Heart left ventricle (tissue), 16 donors: ENCODE data around the gene ASPG. TPM values are rescaled to one million over a fixed set of nuclear protein-coding genes. Genes with fewer than 3 reads are reported as not detected.

Experiments
- ATAC-seq, 4 donors: fragments of 200-7000 bp; cut with Tn5 transposase; one replicate each; pipeline ENCODE4 v1.9.1; 2020 to 2022; ENCODE audit warnings: moderate library complexity in 4 of 4, mild to moderate bottlenecking in 3 of 4, moderate number of reproducible peaks in 1 of 4
- DNase-seq, 5 donors: peaks; one replicate each; pipeline ENCODE4 v3.0.0-alpha.2; 2020
- H3K27ac ChIP-seq, 12 donors: fragments of 200-600 bp; sonication (generic) in 4 of 12; one replicate each; pipeline versions ENCODE4 v1.5.0 to v1.8.0; 2016 to 2022; ENCODE audit warnings: mild to moderate bottlenecking in 2 of 12
- H3K27me3 ChIP-seq, 9 donors: fragments of 200-600 bp; sonication (generic) in 2 of 9; one replicate each; pipeline versions ENCODE4 v1.5.1 to v1.8.0; 2016 to 2022; ENCODE audit warnings: mild to moderate bottlenecking in 3 of 9
- H3K36me3 ChIP-seq, 9 donors: fragments of 200-600 bp; sonication (generic) in 2 of 9; one replicate each; pipeline versions ENCODE4 v1.5.0 to v1.8.0; 2018 to 2022; ENCODE audit warnings: mild to moderate bottlenecking in 2 of 9
- H3K4me1 ChIP-seq, 12 donors: fragments of 200-600 bp; sonication (generic) in 4 of 12; one replicate each; pipeline versions ENCODE4 v1.5.0 to v1.8.0; 2016 to 2022; ENCODE audit warnings: mild to moderate bottlenecking in 3 of 12
- H3K4me3 ChIP-seq, 12 donors: fragments of 200-600 bp; sonication (generic) in 4 of 12; one replicate each; pipeline versions ENCODE4 v1.5.0 to v1.8.0; 2017 to 2022; ENCODE audit warnings: mild to moderate bottlenecking in 9 of 12, moderate library complexity in 4 of 12
- H3K9me3 ChIP-seq, 12 donors: fragments of 200-600 bp; sonication (generic) in 4 of 12; one replicate each; pipeline versions ENCODE4 v1.5.0 to v1.8.0; 2016 to 2022; ENCODE audit warnings: mild to moderate bottlenecking in 1 of 12
- POLR2A ChIP-seq, 2 donors: fragments of 450-650 bp; IDR thresholded peaks; one replicate each; pipeline ENCODE4 v1.6.1; 2017; ENCODE audit warnings: antibody characterized with exemption in 2 of 2, mild to moderate bottlenecking in 2 of 2, moderate library complexity in 2 of 2
- WGBS, 4 donors: extraction: QIAGEN DNeasy Blood & Tissue Kit in 2 of 4; methylation state at CpG; one replicate each; pipeline versions ENCODE4 v1.1.5 to v1.1.7; 2013 to 2018; 5-methylcytosine and 5-hydroxymethylcytosine counted together
- intact Hi-C, 10 donors: fragments of 100-400 bp; cut with DNase I; formaldehyde crosslinking; loops; one replicate each; pipeline versions ENCODE4 v1.11.1 to v1.14.2; 2022
- polyA plus RNA-seq, 2 donors: library from polyadenylated mRNA; stranded (reverse); fragments of 200-250 nt; gene quantifications; one replicate each; pipeline ENCODE4 v1.2.3, GENCODE V29; 2013
- total RNA-seq, 9 donors: library from RNA; depleted of rRNA in 2 of 9; stranded (reverse); fragments of >200 nt in 2 of 9; fragmentation: NEBNext Ultra II Directional in 3 of 9; extraction: Animal tissue kit (Norgen Biotek cat#: 25700) in 3 of 9; gene quantifications; one replicate each; pipeline versions ENCODE4 v1.1.0 to v1.2.4, GENCODE V29; 2016 to 2023
- TF ChIP-seq, protein P1 (sequence below), 12 donors: fragments of 200-600 bp; sonication (generic) in 4 of 12; IDR thresholded peaks; one replicate each; pipeline versions ENCODE4 v1.5.0 to v1.8.0; 2018 to 2022; ENCODE audit warnings: antibody characterized with exemption in 12 of 12, mild to moderate bottlenecking in 5 of 12
- donor health status: ischemic (EF 13 %, LVEDD 7.1; RV severe dilation, severe dysfunction).
- donor health status: healthy with polysubstance abuse.
- donor health status: DM: no; HTN: yes; CAD: no.
- donor health status: DM: no; HTN: no; CAD: no.
- donor health status: ischemic (EF 25% LVEDD 6.9; RV normal size, moderate dysfunction).
- donor health status: ischemic (EF 25% LVEDD 5.7; RV mildly dilated, moderate dysfunction).
- donor health status: healthy.
- donor health status: DM: yes; HTN: yes; CAD: no.
- donor health status: ischemic (EF 35%, LVEDD 5.7; RV mildly dilated, moderate dysfunction).
- donor health status: nonischemic (EF 11% LVEDD 7.7; RV severe dilation, severe dysfunction).
- donor health status: DM: yes; HTN: yes; CAD: no.
- donor health status: PGD.
- donor health status: ischemic (EF 29% LVEDD 5.4; RV normal size, mild dysfunction).
- donor health status: nonischemic (EF 23%, LVEDD 6.1; RV moderate dilation, normal function).

The ASPG gene
- total and polyA plus RNA-seq, 11 donors: 3.2 to 54.6 (median 16.3) TPM

DNA sequence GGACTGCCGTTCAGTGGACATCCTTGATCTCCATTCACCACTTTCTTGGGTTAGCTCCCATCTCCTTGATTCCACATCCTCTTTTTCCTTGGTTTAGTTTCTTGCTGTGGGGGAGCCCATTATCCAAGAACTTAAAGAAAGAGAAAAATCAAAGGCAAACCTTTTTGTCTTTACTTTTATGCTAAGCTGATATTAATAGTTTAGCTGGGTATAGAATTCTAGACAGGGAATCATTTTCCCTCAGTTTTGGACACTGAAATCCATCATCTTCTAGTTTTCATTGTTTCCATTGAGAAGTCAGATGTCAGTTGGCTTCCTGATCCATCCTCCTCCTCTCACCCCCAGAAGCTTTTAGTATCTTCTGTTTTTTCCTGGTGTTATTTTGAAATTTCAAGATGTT lies 44.1 kb downstream of the ASPG start:
- WGBS, 4 donors: 89 to 98% (median 96%) methylated on average over 1 of the region's 1 CpG
- no peak for ATAC-seq

DNA sequence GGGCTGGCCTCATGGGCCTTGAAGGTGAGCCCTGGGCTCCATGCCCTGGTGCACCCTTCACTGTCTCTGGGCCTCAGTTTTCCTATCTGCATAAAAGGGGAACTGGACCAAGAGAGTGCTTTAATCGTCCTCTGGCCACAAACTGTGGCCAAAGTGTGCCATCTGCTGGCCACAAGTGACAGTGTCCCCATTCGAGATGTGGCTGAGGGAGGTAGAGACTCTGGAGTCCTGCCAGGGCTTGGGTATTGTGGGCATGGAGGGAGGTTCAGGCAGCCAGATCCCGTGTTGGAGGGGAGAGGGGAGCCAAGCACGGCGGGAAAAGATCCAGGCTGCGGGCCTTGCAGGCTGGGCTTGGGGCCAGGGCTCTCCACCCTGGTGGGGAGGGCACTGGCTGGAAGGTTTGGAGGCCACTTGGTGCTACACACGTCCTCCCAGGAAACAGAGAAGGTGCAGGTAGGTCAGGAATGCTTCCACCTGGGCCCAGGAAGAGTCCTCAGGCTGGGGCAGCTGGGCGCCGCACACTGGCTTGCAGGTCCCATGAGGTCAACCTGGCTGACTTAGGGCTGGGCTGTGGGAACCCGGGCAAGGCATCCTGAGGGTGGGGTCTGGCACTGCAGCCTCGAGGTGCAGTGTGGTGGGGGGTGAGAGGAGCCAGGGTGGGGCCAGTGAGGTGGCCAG lies 45.6 kb downstream of the ASPG start:
- Histone ChIP-seq H3K27me3 (peaks cover 0 to 32% (median 14%) of the 10 kb centered on the region in 9 donors), H3K4me1 (peaks cover 0 to 13% (median 5%) of the 10 kb centered on the region in 12 donors), H3K4me3 (no peak overlapping the region), H3K27ac (no peak overlapping the region), H3K36me3 (no peaks in the 10 kb centered on the region), H3K9me3 (peaks cover 0 to 17% (median 3%) of the 10 kb centered on the region in 12 donors)
- DNase-seq (peak; percentile 66 to 81 (median 70)), ATAC-seq (peak; percentile 59 to 80 (median 71))
- intact Hi-C loops: loop anchor here (1.0 to 10.0 kb wide), 8 partner anchors 39 to 511 kb away; no protein-coding TSS in a partner anchor
- TF ChIP-seq, protein P1, sequence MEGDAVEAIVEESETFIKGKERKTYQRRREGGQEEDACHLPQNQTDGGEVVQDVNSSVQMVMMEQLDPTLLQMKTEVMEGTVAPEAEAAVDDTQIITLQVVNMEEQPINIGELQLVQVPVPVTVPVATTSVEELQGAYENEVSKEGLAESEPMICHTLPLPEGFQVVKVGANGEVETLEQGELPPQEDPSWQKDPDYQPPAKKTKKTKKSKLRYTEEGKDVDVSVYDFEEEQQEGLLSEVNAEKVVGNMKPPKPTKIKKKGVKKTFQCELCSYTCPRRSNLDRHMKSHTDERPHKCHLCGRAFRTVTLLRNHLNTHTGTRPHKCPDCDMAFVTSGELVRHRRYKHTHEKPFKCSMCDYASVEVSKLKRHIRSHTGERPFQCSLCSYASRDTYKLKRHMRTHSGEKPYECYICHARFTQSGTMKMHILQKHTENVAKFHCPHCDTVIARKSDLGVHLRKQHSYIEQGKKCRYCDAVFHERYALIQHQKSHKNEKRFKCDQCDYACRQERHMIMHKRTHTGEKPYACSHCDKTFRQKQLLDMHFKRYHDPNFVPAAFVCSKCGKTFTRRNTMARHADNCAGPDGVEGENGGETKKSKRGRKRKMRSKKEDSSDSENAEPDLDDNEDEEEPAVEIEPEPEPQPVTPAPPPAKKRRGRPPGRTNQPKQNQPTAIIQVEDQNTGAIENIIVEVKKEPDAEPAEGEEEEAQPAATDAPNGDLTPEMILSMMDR (IDR thresholded peaks at IDR 0.05): peak; percentile 37 to 74 (median 65)
- no peak for TF ChIP-seq POLR2A (IDR thresholded peaks at IDR 0.05)
- 14 to 20% (median 18%) methylated on average over 10 to 11 of the region's 11 CpGs for WGBS, 4 donors

More for the DNA sequence above, 44.1 kb downstream of the ASPG start:
- H3K27ac ChIP-seq: no peak overlapping the region
- DNase-seq: no peak
- intact Hi-C loops: no loop called here
- H3K36me3 ChIP-seq: no peaks in the 10 kb centered on the region
- no peak overlapping the region for H3K4me3 ChIP-seq
- H3K4me1 ChIP-seq: no peaks in the 10 kb centered on the region
- H3K27me3 ChIP-seq: peaks cover 0 to 17% (median 0%) of the 10 kb centered on the region in 9 donors
- TF ChIP-seq, protein P1 (IDR thresholded peaks at IDR 0.05): no peak
- TF ChIP-seq POLR2A (IDR thresholded peaks at IDR 0.05): no peak
- peaks cover 0 to 33% (median 10%) of the 10 kb centered on the region in 12 donors for H3K9me3 ChIP-seq

GRCh38 chr14:104131968-104132732 lies 46.6 kb downstream of the ASPG start:
- peaks cover 4 to 41% (median 22%) of the 10 kb centered on the region in 9 donors for H3K27me3 ChIP-seq
- H3K27ac ChIP-seq: no peak overlapping the region
- intact Hi-C loops: loop anchor here (1.0 to 10.0 kb wide), 8 partner anchors 40 to 510 kb away; no protein-coding TSS in a partner anchor
- DNase-seq (peak in 3 of 5 donors; percentile 10 to 46 (median 16)), ATAC-seq (no peak)
- H3K4me1 ChIP-seq: peaks cover 5 to 22% (median 13%) of the 10 kb centered on the region in 12 donors
- no peak overlapping the region for H3K4me3 ChIP-seq
- peaks cover 0 to 11% (median 3%) of the 10 kb centered on the region in 12 donors for H3K9me3 ChIP-seq
- 79 to 82% (median 80%) methylated on average over 23 of the region's 23 CpGs for WGBS, 4 donors
- no peak for TF ChIP-seq POLR2A (IDR thresholded peaks at IDR 0.05)
- TF ChIP-seq, protein P1 (IDR thresholded peaks at IDR 0.05): no peak
- H3K36me3 ChIP-seq: no peaks in the 10 kb centered on the region

- 30 to 36% (median 32%) methylated on average over 4 to 7 of the region's 7 CpGs for WGBS, 4 donors
- ATAC-seq (no peak), DNase-seq (peak in 2 of 5 donors; percentile 24 to 25)
- H3K4me3 ChIP-seq: no peak overlapping the region
- no peaks in the 10 kb centered on the region for H3K36me3 ChIP-seq
- TF ChIP-seq POLR2A (IDR thresholded peaks at IDR 0.05): no peak
- TF ChIP-seq, protein P1 (IDR thresholded peaks at IDR 0.05): no peak
- peaks cover 4 to 47% (median 26%) of the 10 kb centered on the region in 9 donors for H3K27me3 ChIP-seq
- intact Hi-C loops: loop anchor here in 7 of 10 donors (5.0 to 10.0 kb wide), 6 partner anchors 41 to 509 kb away; no protein-coding TSS in a partner anchor
- H3K9me3 ChIP-seq: peaks cover 0 to 11% (median 3%) of the 10 kb centered on the region in 12 donors
- no peak overlapping the region for H3K27ac ChIP-seq
- peaks cover 8 to 31% (median 20%) of the 10 kb centered on the region in 12 donors for H3K4me1 ChIP-seq
Observed at GRCh38 chr14:104132981-104133380, 47.5 kb downstream of the ASPG start.
